Measurements from ENCODE around the gene TEAD1.

DNA sequence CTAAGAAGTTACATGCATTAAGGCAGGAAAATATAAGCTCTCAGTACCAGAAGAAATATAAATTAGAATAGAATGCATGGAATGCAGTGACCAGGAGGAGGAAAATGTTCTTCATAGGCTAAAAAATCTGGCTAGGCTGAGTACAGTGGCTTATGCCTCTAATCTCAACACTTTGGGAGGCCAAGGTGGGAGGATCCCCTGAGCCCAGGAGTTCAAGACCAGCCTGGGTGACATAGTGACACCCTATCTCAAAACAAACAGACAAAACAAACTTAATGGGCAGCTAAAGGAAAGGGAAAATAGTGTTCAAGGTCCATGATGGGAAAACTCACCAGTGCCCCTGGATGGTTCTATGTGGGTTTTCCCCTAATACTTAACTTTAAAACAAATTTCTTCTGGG lies 256.6 kb downstream of the TEAD1 start:
- TF ChIP-seq EZH2 (IDR thresholded peaks at IDR 0.05; ENCODE audit: low read depth, unreplicated experiment) (no peak), CTCF (conservative IDR thresholded peaks at IDR 0.05; ENCODE audit: low read depth in 2 of 2) (no peak), EZH2phosphoT487 (IDR thresholded peaks at IDR 0.05; ENCODE audit: unreplicated experiment) (no peak), POLR2AphosphoS5 (IDR thresholded peaks at IDR 0.05; ENCODE audit: low read depth) (no peak)
